ENCODE results near the gene PNPLA2.

Gene PNPLA2

DNA sequence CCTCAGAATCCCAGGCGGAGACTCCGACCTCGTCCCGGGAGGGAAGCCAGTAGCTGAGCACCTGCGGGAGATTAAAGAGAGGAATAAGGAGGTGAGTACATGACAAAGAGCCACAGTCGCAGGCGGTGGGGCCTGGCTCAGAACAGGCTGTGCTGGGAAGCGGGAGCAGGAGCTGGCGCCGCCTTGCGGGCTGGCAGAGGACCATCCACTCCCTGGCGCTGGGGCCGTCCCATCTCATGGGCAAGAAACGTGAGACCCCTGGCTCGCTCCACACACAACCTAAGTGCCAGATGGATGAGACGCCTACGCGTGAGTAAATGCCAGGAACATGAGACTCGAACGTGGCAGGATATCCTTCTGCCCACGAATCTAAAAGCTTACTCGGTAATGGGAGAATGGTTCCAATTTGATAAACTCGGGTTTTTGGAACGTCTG, 35.1 kb upstream of the PNPLA2 start:
- no peak for DNase-seq (ENCODE audit: low read depth in 3 of 3)

DNA sequence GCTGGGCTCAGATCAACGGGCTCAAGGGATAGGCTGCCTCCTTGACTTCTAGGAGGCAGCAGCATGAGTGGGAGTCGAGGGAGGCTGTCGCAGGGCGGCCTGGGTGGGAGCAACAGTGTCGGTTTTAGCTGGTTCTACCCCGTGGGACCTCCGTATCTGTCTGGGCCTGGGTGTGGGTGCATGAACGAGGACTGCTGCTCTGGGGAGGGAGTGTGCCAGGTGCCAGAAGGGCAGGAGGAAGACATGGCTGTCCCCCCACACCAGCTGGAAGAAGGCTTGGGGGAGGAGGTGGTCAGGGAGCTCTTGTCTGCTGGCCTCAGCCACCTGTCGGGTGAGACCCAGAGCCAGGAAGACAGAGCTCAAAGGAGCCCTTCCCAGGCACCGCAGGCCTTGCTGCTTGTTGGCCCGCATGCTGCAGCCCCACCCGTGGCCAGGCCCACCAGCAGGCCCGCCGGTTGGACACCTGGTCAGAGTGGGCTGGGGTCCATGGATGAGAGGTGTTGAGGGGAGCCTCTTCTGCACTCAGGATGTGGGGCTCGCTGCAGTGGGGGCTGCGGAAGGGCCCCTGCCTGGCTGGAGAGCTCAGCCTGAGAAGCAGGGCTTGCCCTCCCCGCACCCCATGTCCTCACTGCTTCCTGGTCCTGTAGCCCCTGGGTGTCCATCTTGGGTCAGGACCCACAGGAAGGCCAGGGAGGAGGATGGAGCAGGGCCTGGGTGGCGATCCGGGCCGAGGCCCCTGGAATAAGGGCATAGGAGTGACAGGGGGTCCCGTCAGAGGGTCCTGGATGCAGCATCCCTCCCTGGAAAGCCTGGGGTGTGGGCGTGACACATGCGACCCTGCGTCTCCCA, 32.3 kb upstream of the PNPLA2 start:
- DNase-seq (ENCODE audit: low read depth in 3 of 3), result no peak

DNA sequence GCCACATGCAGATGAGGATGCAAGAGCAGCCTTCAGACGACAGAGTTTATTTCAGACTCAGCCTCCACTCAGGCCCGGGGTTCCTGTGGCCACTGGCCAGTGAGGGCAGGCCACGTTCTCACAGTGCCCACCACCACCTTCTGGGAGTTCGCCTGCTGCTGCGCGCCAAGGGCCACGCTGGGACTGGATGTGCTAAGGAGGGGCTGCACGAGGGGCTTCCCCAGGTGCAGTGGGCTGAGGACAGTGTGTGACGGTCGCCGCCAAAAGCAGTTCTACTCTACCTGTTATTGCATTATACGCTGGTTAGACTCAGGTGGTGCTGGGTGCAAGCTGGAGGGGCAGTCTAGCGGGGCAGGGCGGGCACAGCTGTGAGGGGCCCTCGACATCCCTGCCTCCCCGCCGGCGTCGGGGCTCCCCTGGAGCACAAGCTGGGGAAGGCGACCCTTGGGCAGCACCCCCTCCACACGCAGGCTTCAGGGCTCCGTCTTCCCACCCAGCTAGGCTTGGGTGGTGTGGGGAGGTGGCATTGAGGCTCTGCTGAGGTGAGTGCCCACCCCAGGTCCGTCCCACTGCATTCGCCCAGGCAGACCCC, 31.5 kb upstream of the PNPLA2 start:
- no peak for DNase-seq (ENCODE audit: low read depth in 3 of 3)

DNA sequence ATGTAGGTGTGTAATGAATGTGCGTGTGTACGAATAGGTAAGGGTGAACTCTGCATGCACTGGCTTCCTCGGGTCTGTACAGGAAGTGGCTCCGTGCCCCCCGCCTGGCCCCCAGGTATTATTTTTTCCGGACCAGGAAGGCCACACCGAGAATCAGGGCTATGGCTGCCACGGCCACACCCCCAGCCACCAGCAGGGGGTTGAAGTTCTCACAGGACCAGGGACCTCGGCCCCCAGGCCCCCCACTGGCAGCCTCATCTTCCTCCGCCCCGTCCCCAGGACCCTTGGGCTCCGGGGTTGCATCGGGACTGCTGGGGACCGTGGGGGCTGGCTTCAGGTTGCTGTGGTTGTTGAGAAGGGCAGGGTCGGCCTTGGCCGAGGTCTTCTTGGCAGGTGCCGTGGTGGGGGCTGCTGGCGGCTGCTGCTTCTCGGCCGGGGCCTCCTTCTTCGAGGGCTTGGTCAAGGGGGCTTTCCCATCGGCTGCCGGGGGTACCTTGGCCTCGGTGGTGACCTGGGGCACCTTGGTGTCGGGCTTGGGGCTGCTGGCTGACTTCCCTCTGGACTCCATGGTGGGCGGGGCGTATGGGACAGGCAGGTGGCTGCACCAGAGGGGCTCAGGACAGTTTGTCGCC, 30.6 kb upstream of the PNPLA2 start:
- no peak for DNase-seq (ENCODE audit: low read depth in 3 of 3)

DNA sequence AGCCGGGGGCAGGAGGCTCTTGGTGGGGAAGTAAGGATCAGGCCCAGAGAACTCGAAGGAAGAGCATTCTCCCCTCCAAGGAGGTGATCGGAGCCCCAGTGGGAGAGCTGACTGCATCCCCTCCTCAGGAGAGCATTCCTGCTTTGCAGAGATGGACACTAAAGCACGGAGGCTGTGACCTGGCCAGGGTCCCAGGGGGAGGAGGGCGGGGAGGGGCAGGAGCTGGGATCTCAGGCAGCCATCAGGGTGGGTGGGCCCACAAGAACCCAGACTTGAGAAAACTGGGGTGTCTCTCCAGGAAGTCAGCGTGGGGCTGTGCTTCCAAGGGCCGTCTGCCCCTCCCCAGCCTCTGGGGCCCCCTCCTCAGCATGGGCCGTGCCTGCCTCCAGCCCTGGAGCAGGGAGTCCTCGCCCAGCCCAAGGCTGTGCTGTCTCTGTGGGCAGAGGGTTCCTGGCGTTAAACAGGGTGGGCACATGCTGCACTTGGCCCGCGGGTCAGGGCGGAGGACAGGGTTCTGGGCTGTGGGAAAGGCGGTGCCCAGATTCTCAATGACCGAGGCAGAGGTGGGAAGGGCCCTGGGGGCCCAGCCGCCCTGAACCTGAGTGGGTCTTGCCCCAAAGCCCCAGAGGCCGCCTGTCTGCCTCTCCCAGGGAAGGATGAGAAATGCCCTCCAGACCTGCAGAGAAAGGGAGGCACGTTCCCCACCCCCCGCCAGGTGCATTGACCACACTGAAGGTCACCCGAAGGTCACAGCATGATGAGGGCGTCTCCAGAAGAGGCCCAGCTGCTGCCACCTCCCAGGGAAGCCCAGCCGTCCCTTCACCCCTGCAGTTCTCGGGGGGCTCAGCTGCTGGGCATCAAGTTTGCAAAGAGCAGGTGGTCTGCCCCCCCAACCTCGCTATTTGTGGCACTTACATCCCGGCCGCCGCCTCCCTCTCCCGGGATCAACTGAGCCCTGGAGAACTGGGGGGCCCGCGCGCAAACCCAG, 29.5 kb upstream of the PNPLA2 start:
- DNase-seq (ENCODE audit: low read depth in 3 of 3), result no peak

DNA sequence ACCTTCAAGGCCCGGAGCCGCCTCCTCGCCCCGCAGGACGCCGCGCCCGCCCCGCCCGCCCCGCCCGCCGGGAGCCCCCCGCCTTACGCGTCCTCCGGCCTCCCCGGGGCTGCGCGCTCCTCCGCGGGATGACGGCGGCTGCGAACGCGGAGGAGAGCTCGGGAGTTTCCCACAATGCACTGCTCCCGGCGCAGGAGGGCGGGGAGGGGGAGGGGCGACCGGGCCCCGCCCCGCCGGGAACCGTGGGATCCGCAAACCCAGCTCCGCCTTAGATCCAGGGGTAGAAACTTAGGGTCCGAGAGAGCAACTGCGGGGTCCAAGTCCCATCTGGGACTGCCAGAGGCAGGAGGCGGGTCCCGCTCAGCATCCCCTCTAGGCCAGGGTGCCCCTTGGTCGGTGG, 28.8 kb upstream of the PNPLA2 start, which contains the start of gene CEND1:
TSS of gene CEND1 (minus strand) at position 148 of the 400 bp plus-strand sequence. CDS start 1,514 bp downstream, outside the sequence.
- DNase-seq (ENCODE audit: low read depth in 3 of 3), result peak in 1 of 3 experiments; percentile 35

DNA sequence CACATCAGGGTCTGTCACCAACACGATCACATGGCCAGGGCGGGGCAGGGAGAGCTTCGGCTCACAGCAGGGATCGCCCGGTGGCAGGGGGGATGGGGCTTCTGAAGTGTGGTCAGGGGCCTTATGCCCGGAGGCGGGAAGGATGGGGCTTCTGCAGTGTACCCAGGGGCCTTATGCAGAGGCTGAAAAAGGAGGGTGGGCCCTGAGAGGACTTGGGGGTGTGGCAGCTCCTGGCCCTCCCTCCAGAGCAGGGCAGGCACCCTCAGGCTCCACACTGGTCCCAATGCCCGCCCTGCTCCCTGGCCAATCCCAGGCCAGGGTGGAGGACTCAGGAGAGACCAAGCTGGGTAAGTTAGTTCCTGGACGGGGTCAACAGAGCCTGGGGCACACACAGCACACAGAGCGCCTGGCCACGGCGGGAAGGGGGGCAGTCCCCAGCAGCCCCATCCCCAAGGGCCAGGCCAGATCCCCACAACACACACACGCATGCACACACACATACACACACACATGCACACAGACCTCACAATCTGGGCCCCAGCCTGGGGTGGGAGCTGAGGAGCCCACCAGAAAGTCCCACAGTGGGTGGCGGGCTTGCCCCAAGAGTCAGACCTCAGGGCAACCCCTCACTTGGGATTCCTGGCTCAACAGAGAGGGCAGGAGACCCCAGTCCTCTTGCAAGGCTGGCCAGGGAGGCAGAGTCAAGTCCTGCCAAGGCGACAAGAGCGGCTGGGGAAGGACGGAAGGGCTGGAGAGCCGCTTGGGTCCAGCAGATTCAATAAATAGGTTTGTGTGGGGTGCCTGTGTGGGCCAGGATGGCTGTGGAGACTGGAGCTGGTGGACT, 27.8 kb upstream of the PNPLA2 start:
- DNase-seq (ENCODE audit: low read depth in 3 of 3), result no peak

DNA sequence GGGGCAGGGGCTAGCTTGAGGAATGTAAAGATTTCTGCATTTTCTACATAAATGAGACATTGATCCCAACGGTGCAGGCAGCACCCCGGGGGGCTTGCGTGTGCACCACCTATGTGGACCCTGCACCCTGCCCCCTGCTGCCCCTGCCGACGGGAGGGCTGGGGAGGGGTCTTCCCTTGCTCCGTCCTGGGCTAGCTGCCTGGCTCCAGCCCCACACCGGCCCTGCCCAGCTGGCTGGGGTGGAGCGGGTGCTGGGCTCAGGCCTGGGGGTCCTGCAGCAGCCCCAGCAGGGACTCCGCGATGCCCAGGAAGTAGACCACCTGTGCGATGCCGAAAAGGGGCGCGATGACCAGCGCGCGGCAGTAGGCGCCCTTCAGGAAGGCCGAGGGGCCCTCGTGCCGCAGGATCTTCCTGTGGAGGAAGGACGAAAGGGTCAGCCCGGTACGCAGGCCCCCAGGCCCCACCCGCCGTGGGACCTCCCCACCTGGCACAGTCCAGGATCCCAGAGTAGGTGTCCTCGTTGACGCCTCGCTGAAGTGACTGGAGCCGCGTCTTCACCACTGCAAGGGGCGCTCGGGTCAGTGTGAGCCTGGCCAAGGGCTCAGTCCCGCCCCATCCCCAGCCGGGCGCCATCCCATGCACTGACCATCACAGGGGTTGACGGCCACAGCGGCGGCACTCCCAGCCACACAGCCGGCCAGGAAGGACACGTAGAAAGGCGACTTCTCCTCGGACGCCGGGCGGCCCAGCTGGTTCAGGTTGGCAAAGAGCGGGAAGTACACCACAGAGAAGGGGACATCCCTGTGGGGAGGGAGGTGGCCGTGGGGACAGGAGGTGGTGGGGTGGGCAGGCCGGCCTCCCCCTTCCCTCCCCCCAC, 26.8 kb upstream of the PNPLA2 start:
- DNase-seq (ENCODE audit: low read depth in 3 of 3), result no peak

DNA sequence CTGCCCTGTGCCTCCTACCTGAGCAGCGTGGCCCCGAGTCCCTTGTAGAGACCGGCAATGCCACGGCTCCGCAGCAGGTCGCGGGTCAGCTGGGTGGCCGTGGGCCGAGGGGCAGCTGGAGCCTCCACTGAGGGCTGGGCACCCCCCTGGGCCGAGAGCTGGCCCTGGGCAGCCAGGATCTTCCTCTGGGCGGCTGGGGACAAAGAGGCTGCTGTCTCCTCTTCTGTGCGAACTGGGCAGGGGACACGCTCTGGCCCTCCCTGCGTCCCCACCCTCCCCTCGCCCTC, 26.2 kb upstream of the PNPLA2 start:
- no peak for DNase-seq (ENCODE audit: low read depth in 3 of 3)

DNA sequence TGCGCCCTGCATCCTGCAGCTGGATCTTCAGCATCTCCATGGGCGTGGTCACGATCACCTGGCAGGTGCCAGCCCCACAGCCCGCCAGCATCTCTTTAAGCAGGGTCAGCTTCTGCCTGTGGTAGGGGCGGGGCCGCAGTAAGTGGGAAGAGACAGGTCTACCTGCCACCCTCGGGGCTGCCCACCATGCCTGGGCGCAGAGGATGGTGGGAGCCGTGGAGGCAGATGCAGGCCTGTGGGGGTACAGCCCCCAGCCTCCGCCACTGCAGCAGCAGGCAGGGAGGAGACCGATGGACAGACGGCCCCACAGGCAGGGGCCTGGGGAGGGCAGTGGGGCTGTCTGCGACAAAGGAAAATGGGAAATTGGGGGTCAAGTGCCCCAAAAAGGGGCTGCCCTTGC, 25.8 kb upstream of the PNPLA2 start:
- DNase-seq (ENCODE audit: low read depth in 3 of 3), result no peak

DNA sequence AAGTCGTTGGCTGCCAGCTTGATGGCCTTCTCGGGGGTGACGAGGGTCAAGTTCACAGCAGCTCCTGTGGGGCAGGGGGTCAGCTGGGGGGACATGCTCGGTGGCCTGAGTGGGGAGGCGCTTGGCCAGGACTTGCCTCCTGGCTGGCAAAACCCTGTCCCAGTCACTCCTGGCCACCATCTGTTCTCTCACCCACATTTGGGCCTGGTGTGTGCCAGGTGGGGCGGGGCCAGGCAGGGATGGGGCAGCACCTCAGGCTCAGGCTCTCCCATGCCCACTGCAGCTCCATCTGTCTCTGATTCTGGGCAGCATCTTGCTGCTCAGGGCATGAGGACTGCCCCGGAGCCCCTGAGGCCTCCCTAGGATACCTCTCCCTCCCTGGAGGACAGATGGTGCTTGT, 25.2 kb upstream of the PNPLA2 start:
- no peak for DNase-seq (ENCODE audit: low read depth in 3 of 3)

DNA sequence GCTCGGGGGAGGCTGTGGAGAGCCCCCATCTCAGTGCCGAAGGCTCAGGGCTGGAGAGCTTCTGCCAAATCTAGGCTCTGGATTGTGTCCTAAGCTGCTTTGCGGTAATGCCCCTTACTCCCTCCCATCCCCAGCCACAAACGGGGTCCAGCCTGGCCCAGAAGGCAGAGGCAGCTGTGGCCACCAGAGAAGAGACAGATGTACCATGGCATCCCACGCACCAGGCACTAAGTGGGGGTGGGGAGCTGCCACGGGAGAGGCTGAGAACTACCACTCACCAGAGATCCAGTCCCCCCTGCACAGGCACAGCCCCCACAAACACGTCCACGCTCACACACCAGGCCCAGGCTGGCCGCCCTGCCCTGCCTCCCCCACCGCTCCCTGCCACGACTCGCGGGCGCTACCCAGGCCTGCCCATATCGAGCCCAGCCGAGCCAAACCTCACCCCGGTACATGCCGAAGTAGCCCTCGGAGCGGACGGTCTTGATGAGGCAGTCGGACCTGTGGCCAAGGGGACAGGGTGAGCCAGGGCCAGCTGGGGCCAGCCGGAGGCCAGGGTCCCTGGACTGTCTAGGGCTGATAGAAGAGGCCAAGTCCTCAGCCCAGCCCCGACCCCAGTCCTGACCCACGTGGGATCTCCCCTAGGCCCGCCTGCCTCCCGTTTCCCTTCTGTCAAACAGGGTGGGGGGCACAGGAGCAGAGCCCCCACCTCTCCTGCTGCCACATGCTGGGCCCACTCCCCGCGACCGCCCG, 24.5 kb upstream of the PNPLA2 start:
- no peak for DNase-seq (ENCODE audit: low read depth in 3 of 3)

DNA sequence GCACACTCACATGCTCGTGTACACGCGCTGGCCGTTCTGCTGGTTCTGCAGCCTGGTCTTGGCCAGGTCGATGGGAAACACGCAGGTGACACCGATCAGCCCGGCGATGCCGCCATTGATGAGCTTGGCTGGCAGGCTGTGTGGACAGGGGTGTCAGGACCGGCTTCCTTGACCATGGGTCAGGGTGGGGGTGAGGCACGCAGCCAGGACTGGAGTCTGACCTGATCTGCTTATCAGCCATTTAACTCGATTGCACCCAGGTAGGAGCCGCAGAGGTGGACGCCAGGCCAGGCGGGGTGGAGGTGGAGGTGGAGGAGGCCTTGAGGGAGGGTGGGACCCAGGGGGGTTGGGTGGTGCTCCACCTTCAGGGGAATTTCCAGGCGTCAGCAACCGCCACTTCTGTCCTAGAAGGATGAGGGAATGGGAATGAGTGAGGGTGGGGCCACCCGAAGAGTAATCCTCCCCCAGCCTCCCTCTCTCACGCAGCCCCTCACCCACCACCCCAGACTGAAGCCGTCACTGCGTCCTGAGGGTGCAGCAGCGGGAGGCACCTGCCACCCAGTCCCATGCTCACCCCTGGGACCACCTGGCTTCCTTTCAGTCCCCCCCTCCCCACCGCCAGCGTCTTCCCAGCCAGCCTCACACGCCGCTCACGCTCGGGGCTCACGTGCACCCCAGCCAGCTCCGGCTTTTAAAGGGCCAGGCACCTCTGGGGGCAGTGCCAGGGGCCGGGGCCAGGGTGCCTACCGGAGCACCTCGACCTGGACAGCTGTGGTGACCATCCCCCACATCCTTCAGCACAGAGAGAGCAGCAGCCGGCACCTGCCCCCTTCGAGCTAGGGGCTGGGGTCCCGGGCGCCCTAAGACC, 23.7 kb upstream of the PNPLA2 start:
- DNase-seq (ENCODE audit: low read depth in 3 of 3), result no peak

DNA sequence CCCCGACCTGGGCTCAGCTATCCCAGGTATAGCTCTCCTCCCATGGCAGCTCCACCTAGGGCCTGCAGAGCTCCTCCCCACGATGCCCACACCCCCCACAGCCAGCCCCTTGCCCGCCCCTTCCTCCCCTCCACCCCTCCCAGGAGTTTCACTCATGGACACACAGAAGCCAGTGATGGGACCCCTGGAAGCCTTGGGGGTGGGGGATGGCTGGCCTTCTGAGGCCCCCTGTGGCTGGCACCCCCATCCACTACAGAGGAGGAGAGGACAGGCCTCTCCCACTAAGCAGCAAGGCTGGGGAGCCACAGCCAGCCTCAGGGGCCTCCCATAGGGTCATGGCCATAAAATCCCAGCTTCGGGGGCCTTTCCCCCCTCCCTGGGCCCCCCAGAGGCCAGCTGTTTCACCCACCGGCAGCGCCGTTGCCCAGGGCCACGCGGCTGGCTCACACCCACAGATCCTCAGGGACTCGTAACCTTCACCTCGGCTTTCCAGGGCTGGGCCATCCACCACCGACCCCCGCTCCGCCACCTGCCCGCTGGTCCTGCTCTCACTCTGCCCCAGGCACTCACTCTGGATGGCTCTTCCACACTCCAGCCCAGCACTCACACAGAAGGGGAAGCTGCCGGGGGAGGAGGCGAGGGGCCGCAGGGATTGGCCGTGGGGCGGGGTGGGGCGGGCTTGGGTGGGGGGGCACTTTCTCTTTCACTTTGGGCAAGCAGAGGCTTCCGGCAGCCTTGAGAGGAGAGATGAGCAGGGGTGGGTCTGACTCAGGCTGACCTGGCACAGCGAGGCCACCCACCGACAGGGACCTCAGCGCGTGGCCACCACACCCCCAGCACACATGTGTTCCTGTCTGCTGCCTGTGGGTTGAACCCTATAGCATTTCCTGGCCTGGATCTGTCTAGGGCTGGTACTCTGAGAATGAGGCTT, 22.8 kb upstream of the PNPLA2 start:
- peak; percentile 66 to 75 (median 69) for DNase-seq (ENCODE audit: low read depth in 3 of 3)

DNA sequence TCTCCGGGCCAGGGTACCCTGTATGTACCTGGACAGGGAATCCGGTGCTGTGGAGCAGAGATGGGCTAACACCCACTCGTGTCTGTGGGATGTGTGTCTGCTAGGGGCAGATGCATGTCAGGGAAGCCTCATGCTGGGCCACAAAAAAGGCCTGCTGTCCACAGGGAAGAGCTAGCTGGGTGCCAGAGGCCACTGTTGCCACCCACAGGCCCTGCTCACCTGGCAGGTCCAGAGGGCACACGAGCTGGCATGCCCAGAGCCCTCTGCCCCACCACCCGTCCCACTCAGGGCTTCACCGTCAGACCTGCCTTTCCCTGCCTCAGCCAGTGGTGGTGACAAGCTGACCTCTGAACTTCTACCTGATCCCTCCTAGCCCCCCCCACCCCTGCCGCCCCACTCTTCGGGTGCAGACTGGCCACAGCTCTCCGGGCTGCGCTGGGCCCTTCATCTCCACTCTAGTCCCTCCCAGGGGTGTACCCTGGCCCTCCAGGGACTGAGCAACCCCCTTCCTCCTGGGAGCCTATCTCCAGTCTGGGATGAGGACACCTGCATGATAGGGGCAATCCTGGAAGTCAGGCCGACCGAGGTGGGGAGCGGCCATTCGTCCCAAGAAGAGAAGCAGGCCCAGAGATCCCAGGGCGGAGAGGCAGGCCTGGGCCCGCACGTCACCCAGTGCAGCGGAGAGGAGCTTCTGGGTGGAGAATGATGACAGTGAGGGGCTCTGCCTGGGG, 22.0 kb upstream of the PNPLA2 start:
- no peak for DNase-seq (ENCODE audit: low read depth in 3 of 3)
